Lung (tissue), 12 donors: ENCODE data around the gene TNIK. TPM values are rescaled to one million over a fixed set of nuclear protein-coding genes. Genes with fewer than 3 reads are reported as not detected.

Source experiments
- ATAC-seq: fragments of 200-7000 bp; cut with Tn5 transposase; one replicate; pipeline ENCODE4 v1.9.1; 2020; ENCODE audit warnings: moderate number of reproducible peaks; ENCODE audit not compliant: insufficient read depth, low FRiP score
- DNase-seq, 3 donors: peaks; one replicate each; pipeline ENCODE4 v3.0.0-alpha.2; 2013 to 2017
- H3K27ac ChIP-seq, 2 donors: one replicate each; pipeline ENCODE4 v1.5.1; 2013; ENCODE audit warnings: mild to moderate bottlenecking in 2 of 2, moderate library complexity in 2 of 2, control low read depth in 1 of 2, inconsistent platforms in 1 of 2, low read depth in 1 of 2, low read length in 1 of 2
- H3K27me3 ChIP-seq, 3 donors: one replicate each; pipeline ENCODE4 v1.5.1; 2013; ENCODE audit warnings: low read length in 2 of 3; ENCODE audit not compliant: control insufficient read depth in 3 of 3, insufficient read depth in 3 of 3
- H3K36me3 ChIP-seq, 4 donors: one replicate each; pipeline ENCODE4 v1.5.1; 2013; ENCODE audit warnings: low read length in 4 of 4, mild to moderate bottlenecking in 1 of 4, moderate library complexity in 1 of 4; ENCODE audit not compliant: control insufficient read depth in 4 of 4, insufficient read depth in 4 of 4
- H3K4me1 ChIP-seq, 5 donors: one replicate each; pipeline ENCODE4 v1.5.1; 2013; ENCODE audit warnings: low read length in 5 of 5, mild to moderate bottlenecking in 2 of 5, moderate library complexity in 1 of 5; ENCODE audit not compliant: control insufficient read depth in 5 of 5, insufficient read depth in 5 of 5
- H3K4me3 ChIP-seq: one replicate; pipeline ENCODE4 v1.5.1; 2013; ENCODE audit warnings: mild to moderate bottlenecking, control low read depth, moderate library complexity
- H3K9ac ChIP-seq, 2 donors: one replicate each; pipeline ENCODE4 v1.5.1; 2013; ENCODE audit warnings: low read length in 2 of 2, control low read depth in 1 of 2; ENCODE audit not compliant: insufficient read depth in 1 of 2
- H3K9me3 ChIP-seq, 4 donors: one replicate each; pipeline ENCODE4 v1.5.1; 2013; ENCODE audit warnings: low read length in 3 of 4, mild to moderate bottlenecking in 1 of 4, moderate library complexity in 1 of 4; ENCODE audit not compliant: control insufficient read depth in 4 of 4, insufficient read depth in 3 of 4
- CTCF ChIP-seq: IDR thresholded peaks from 2 replicates; pipeline ENCODE4 v1.5.1; 2012; ENCODE audit warnings: mild to moderate bottlenecking; ENCODE audit errors: control extremely low read depth, extremely low read depth
- whole genome bisulfite sequencing, 2 donors: extraction: QIAGEN DNeasy Blood & Tissue Kit; methylation state at CpG; one replicate each; pipeline ENCODE4 v1.1.7; 2013; 5-methylcytosine and 5-hydroxymethylcytosine counted together
- polyA plus RNA-seq, 2 donors: library from polyadenylated mRNA; stranded (reverse); fragments of 200-250 nt; gene quantifications; one replicate each; pipeline ENCODE4 v1.2.1, GENCODE V29; 2013
- total RNA-seq, 2 donors: library from RNA; depleted of rRNA in 1 of 2; stranded (reverse); fragments of >200 nt in 1 of 2; gene quantifications; one replicate each; pipeline ENCODE4 v1.2.1, GENCODE V29; 2014 to 2021
- donor health status: control.
- donor health status: control.
- donor health status: Bipolar disorder and iron deficiency.
- donor health status: healthy.
- donor health status: DM: yes; HTN: yes; CAD: no.

The TNIK gene
- total and polyA plus RNA-seq, 4 donors = 9.4 to 36.3 (median 14.3) TPM

DNA sequence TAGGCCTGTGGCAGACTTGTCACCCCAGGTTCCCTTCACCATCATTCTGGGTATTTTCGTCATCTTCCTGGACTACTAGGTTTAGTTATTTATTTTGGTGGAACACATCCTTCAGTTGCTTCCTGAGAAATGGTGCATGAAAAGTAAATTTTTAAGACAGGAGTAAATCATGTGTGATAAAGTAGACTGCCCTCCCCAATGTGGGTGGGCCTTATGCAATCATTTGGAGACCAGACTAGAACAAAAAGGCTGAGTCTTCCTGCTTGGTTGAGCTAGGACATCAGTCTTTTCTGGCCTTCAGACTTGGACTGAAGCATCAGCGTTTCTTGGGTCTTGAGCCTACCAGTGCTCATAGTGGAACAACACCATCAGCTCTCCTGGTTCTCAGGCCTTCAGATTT is 382.9 kb downstream of the TNIK start:
- Histone ChIP-seq H3K4me1 (peaks cover 0 to 6% (median 0%) of the 10 kb centered on the region in 5 donors), H3K27ac (no peak overlapping the region), H3K9ac (no peak overlapping the region), H3K4me3 (no peak overlapping the region), H3K36me3 (peaks cover 0 to 9% (median 6%) of the 10 kb centered on the region in 4 donors), H3K9me3 (peaks cover 0 to 3% (median 0%) of the 10 kb centered on the region in 4 donors), H3K27me3 (peaks cover 0 to 31% (median 0%) of the 10 kb centered on the region in 3 donors)
- TF ChIP-seq CTCF = no peak
- WGBS, 2 donors = 91 to 96% methylated on average over 2 of the region's 2 CpGs
- no peak for ATAC-seq
- DNase-seq = no peak

GRCh38 chr3:171072432-171072831 is 387.8 kb downstream of the TNIK start:
- ATAC-seq (no peak), DNase-seq (no peak)
- Histone ChIP-seq H3K4me1 (peaks cover 0 to 12% (median 0%) of the 10 kb centered on the region in 5 donors), H3K9ac (no peak overlapping the region), H3K36me3 (peaks cover 2 to 8% (median 5%) of the 10 kb centered on the region in 4 donors), H3K27me3 (peaks cover 0 to 16% (median 0%) of the 10 kb centered on the region in 3 donors), H3K4me3 (no peak overlapping the region), H3K27ac (no peak overlapping the region), H3K9me3 (peaks cover 0 to 3% (median 0%) of the 10 kb centered on the region in 4 donors)
- no peak for TF ChIP-seq CTCF

GRCh38 chr3:171068658-171069057 is 391.5 kb downstream of the TNIK start:
- H3K9ac ChIP-seq = no peak overlapping the region
- peaks cover 0 to 7% (median 0%) of the 10 kb centered on the region in 5 donors for H3K4me1 ChIP-seq
- H3K9me3 ChIP-seq = peaks cover 0 to 1% (median 0%) of the 10 kb centered on the region in 4 donors
- peaks cover 0 to 12% (median 3%) of the 10 kb centered on the region in 4 donors for H3K36me3 ChIP-seq
- ATAC-seq (peak; percentile 46), DNase-seq (peak in 2 of 3 donors; percentile 35 to 76)
- no peak for TF ChIP-seq CTCF
- H3K27me3 ChIP-seq = peaks cover 0 to 43% (median 0%) of the 10 kb centered on the region in 3 donors
- H3K4me3 ChIP-seq = no peak overlapping the region
- WGBS, 2 donors = 59 to 83% methylated on average over 3 of the region's 3 CpGs
- no peak overlapping the region for H3K27ac ChIP-seq

GRCh38 chr3:171066206-171066605 is 394.0 kb downstream of the TNIK start:
- Histone ChIP-seq H3K36me3 (peaks cover 0 to 12% (median 3%) of the 10 kb centered on the region in 4 donors), H3K9ac (no peak overlapping the region), H3K4me3 (no peak overlapping the region), H3K9me3 (peaks cover 0 to 1% (median 0%) of the 10 kb centered on the region in 4 donors), H3K4me1 (peaks cover 0 to 7% (median 0%) of the 10 kb centered on the region in 5 donors), H3K27me3 (peaks cover 0 to 48% (median 0%) of the 10 kb centered on the region in 3 donors), H3K27ac (no peak overlapping the region)
- ATAC-seq = no peak
- WGBS, 2 donors = 87 to 90% methylated on average over 6 of the region's 6 CpGs
- DNase-seq = no peak
- TF ChIP-seq CTCF = no peak
